ENCODE measurements around the gene EXOC3L2.
"Not testable (repeated sequence)": the region's sequence is repeated elsewhere in the genome, so short reads cannot be mapped to it uniquely, and the experiment has no call there.

Gene EXOC3L2

GRCh38 chr19:45245334-45245787, at the start of gene EXOC3L2:
Gene EXOC3L2 (minus strand): TSS chr19:45245407. CDS start chr19:45239045, 6,362 bp downstream.
- in situ Hi-C loops (cut with MboI; ENCODE audit: low sequenced_read_pairs): no loop called here

DNA sequence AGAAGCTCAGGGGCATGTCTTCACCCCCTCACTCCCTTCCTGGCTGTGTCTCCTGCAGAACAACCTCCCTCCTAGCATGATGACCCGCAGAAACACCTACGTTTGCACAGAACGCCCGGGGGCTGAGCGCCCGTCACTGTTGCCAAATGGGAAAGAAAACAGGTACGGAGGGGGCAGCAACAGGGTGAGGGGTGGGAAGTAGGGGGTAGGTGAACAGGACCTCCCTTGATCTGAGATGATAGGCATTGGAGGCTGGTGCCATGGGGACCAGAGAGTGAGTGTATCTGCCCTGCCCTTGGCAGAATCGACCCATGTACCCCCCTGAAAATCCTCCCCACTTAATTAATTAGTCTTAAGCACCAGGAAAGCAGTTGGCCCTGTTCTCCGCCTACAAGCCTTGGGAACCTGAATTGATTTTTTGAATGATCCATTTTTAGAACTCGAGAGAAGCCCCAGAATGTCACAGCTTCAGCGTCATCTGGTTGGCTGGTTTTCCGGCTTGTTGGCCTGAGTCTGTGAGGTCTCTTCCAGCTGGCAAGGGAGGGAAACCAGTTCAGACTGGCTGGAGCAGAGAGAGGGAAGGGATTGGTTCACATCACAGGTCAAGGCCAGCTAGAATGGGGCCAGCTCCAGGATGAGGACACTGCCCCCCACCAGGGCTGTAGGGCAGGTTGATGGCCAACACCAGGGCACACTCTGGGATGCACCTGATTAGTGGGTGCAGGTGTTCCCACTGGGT, 49.3 kb upstream of the EXOC3L2 start:
- in situ Hi-C loops (cut with MboI; ENCODE audit: low sequenced_read_pairs): no loop called here

DNA sequence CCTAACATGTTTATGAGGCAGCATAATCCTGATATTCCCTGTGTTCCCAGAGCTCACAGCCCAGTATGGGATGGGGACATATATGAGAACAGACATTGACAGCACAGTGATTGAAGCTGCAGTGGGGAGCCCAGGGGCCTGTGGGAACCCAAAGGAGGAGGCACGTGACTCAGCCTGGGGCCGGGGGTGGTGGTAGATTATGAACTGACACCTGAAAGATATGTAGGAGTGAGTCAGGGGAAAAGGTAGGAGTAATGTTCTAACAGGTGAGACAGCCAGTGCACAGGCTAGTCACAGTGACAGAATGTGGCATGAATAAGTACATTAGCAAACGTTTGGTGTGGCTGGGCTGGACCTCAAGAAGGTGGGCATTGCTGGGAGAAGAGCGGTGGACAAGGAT, 48.5 kb upstream of the EXOC3L2 start:
- in situ Hi-C loops (cut with MboI; ENCODE audit: low sequenced_read_pairs): no loop called here

- in situ Hi-C loops (cut with MboI; ENCODE audit: low sequenced_read_pairs): no loop called here
These were observed 46.6 kb upstream of the EXOC3L2 start for GRCh38 chr19:45291834-45292233.

DNA sequence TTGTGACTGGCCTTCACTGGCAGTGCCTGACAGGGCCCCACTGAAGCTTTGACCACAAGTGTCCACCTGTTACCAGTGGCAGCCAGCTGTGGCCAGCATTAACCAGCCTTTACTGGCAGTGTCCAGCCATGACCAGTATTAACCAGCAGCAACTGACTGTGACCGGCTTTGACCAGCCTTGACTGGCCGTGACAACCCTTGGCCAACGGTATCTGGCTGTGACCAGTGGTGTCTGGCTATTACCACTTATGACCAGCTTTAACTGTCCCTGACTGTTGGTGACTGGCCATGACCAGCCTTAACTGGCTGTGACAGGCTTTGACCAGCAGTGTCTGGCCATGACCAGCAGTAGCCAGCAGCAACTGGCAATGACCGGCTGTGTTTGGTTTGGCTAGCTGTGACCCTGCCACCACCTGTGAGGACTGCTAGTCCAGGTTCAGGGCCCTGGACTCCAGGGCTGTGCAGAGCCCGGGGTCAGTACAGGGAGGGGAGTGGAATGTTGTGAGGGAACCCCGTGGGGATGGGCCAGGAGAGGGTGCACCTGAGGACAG, 45.2 kb upstream of the EXOC3L2 start:
- in situ Hi-C loops (cut with MboI; ENCODE audit: low sequenced_read_pairs): no loop called here

- in situ Hi-C loops (cut with MboI; ENCODE audit: low sequenced_read_pairs): no loop called here
These were observed 38.3 kb upstream of the EXOC3L2 start for GRCh38 chr19:45283443-45284033.

- in situ Hi-C loops (cut with MboI; ENCODE audit: low sequenced_read_pairs): no loop called here
These were observed 35.3 kb upstream of the EXOC3L2 start for GRCh38 chr19:45280471-45280961.

- in situ Hi-C loops (cut with MboI; ENCODE audit: low sequenced_read_pairs): no loop called here
These were observed 34.5 kb upstream of the EXOC3L2 start for GRCh38 chr19:45279587-45280192.

DNA sequence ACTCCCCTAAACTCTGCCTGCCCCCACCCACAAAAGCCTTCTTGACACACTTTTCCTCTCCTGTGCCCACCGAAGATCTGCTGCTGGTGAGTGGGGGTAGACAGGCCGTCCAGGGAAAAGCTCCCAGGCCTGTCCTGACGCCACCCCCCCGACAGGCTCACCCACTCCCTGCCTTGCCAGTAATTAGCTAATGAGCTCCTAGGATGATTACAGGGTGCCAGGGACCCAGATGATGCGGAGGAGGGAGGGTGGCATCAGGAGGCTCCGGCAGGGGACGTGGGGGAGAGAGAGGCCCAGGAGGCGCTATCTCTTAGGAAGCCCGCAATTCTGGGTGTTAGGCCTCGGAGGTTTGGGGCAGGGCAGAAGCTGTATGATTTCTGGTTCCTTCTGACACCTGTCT, 32.9 kb upstream of the EXOC3L2 start:
- in situ Hi-C loops (cut with MboI; ENCODE audit: low sequenced_read_pairs): no loop called here

DNA sequence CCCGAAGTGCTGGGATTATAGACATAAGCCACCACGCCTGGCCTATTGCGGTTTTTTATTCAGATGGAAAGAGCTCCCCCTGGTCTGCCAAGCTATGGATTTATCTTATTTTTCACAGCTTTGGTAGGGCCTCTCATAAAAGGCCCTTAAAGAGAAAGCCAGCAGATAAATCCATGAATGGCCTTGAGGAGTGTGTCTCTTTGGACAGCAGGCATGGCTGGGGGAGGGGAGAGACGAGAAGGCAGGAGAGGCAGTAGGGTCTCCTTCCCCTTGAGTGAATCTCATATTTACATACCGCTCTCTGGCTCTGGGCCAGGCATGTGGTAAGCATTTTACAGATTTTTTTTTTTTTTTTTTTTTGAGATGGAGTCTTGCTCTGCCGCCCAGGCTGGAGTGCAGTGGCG, 31.1 kb upstream of the EXOC3L2 start:
- in situ Hi-C loops (cut with MboI; ENCODE audit: low sequenced_read_pairs): no loop called here

DNA sequence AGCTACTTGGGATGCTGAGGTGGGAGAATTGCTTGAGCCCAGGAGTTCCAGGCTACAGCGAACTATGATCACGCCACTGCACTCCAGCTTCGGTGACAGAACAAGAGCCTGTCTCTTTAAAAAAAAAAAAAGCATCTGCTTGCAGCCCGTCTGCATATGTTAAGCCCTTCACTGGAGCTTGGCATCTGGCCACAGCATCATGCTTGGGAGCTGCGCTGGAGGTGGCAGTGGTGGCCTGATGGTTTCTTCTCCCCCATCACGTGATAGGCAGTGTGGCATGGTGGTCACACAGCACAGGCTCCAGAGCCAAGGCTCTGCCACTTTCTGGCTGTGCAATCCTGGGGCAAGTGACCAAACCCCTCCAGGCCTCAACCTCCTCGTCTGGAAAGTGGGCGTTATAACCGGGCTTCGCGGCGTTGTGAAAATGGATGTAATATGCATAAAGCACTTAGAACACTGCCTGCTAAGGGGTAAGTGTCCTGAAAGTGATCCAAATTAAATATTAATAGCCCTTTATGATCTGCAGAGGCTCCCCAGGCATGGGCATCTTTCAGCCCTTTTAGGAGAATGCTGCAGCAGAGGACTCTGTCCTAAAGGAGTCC, 30.3 kb upstream of the EXOC3L2 start:
- in situ Hi-C loops (cut with MboI; ENCODE audit: low sequenced_read_pairs): no loop called here

- in situ Hi-C loops (cut with MboI; ENCODE audit: low sequenced_read_pairs): no loop called here
These were observed 28.3 kb upstream of the EXOC3L2 start for GRCh38 chr19:45273521-45273855.

- in situ Hi-C loops (cut with MboI; ENCODE audit: low sequenced_read_pairs): no loop called here
These were observed 26.5 kb upstream of the EXOC3L2 start for GRCh38 chr19:45271735-45272108.

DNA sequence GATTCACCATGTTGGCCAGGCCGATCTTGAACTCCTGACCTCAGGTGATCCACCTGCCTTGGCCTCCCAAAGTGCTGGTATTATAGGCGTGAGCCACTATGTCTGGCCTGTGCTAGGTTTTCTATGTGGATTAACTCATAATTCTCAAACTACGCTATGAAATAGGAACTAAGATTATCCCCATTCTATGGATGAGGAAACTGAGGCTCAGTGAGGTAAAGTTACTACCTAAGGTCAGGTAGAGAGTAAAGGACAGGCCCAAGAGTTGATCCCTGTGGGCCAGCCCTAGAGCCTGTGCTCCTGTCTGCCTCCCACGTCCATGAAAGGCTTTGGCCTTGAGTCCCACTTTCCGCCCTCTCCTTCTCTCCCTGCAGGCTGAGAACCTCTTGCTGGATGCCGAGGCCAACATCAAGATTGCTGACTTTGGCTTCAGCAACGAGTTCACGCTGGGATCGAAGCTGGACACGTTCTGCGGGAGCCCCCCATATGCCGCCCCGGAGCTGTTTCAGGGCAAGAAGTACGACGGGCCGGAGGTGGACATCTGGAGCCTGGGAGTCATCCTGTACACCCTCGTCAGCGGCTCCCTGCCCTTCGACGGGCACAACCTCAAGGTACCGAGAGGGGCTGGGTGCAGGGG, 26.0 kb upstream of the EXOC3L2 start:
- in situ Hi-C loops (cut with MboI; ENCODE audit: low sequenced_read_pairs): no loop called here

DNA sequence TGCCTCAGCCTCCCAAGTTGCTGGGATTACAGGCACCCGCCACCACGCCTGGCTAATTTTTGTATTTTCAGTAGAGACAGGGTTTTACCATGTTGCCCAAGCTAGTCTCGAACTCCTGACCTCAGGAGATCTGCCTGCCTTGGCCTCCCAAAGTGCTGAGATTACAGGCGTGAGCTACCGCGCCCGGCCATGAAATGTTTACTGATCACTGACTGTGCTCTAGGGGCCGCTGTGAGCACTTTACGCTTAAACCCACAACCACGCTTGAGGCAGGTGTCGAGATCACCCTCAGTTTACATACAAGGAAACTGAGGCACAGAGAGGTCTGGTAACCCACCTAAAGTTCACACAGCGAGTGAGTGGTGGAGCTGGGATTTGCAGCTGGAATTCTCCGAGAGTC, 24.7 kb upstream of the EXOC3L2 start:
- in situ Hi-C loops (cut with MboI; ENCODE audit: low sequenced_read_pairs): not testable (repeated sequence)

DNA sequence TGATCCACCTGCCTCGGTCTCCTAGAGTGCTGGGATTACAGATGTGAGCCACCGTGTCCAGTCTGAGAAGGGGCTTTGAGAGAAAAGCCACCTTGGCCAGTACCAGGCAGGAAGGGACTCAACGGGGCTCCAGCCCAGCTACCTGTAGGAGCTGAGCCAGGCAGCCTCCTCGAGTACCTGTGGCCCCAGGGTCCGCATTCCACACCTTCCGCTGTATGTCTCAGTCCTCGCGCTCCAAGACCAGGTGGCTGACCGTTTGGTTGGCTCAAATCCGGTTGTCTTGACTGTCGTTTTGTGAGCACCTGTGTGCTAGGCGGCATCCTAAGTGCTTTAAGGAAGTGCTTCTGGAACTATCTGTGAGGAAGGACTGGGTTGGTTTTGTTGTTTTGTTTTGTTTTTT, 22.1 kb upstream of the EXOC3L2 start:
- in situ Hi-C loops (cut with MboI; ENCODE audit: low sequenced_read_pairs): no loop called here

DNA sequence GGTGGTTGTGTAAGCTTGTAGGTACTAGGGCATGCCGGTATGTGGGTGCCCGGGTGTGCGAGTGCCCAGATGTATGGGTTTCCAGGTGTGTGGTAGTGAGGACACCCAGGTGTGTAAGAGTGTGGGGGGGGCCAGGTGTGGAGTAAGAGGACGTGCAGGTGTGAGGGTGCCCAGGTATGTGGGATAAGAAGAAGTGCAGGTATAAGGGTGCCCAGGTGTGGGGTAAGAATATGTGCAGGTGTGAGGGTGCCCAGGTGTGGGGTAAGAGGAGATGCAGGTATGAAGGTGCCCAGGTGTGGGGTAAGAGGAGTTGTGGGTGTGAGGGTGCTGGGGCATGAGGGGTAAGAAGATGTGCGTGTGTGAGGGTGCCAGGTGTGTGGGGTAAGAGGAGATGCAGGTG, 20.2 kb upstream of the EXOC3L2 start:
- in situ Hi-C loops (cut with MboI; ENCODE audit: low sequenced_read_pairs): no loop called here

GRCh38 chr19:45264781-45265317, 19.6 kb upstream of the EXOC3L2 start:
- in situ Hi-C loops (cut with MboI; ENCODE audit: low sequenced_read_pairs): no loop called here

DNA sequence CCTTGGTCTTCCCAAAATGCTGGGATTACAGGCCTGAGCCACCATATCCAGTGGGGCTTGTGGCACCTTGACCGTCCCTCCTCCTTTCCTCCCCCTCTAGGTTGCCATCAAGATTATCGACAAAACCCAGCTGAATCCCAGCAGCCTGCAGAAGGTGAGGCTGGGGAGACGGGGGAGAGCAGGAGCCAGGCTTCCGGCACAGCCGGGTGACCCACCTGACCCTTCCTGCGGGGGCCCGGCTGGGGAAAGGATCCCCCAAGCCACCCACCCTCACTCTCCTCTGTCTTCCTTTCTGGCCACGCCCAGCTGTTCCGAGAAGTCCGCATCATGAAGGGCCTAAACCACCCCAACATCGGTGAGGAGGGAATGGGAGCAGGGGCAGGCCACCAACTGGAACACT, 17.8 kb upstream of the EXOC3L2 start:
- in situ Hi-C loops (cut with MboI; ENCODE audit: low sequenced_read_pairs): no loop called here

DNA sequence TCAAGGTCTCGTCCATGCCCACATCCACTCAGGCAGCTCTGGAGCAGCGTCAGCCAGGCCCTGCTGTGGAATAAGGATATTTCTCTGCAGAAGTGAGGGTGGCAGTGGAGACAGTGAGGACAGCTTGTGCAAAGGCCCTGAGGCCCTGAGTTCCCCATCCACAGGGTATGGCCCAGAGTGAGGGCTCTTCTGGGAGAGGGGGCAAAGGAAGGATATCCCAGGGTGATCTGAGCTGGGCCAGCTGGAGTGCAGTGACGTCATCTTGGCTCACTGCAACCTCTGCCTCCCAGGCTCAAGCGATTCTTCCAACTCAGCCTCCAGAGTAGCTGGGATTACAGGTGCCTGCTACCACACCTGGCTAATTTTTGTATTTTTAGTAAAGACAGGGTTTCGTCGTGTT, 17.4 kb upstream of the EXOC3L2 start:
- in situ Hi-C loops (cut with MboI; ENCODE audit: low sequenced_read_pairs): no loop called here

GRCh38 chr19:45258862-45259261, 13.7 kb upstream of the EXOC3L2 start:
- in situ Hi-C loops (cut with MboI; ENCODE audit: low sequenced_read_pairs): no loop called here
